HT1080 (cell line): ENCODE results near the gene PDLIM3. TPM values are rescaled to one million over a fixed set of nuclear protein-coding genes. Genes with fewer than 3 reads are reported as not detected.

ENCODE experiments used
- DNase-seq: peaks from one replicate; pipeline ENCODE4 v3.0.0-alpha.2; 2015; ENCODE audit warnings: low read depth
- total RNA-seq: library from RNA; depleted of rRNA; stranded (reverse); fragments of >200 nt; shearing (Covaris generic); gene quantifications from 2 replicates; pipeline ENCODE4 v1.2.3, GENCODE V29; 2014; rRNA removed

Gene PDLIM3
- total RNA-seq, 1 experiment from 2014 or later = 16.3 TPM

DNA sequence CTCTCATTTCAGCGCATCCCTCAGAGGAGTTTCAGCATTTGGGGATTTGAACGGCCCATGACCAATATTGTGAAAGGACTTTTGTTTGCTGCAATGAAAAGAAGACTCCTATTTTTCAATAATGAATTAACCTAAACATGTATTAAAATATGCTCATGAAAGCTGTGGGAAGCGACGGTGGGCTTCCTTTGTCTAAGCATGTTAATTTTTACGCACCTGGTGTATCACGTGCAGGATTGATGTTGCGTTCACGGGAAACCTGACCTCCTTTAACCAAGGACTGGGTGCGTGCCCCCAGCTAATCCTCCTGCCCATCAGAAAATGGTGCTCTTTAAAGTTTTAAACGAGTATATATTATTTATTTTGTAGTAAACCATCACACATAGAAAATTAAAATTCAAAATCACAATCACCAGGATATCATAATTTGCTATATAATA is 63.2 kb downstream of the PDLIM3 start:
- DNase-seq = no peak

DNA sequence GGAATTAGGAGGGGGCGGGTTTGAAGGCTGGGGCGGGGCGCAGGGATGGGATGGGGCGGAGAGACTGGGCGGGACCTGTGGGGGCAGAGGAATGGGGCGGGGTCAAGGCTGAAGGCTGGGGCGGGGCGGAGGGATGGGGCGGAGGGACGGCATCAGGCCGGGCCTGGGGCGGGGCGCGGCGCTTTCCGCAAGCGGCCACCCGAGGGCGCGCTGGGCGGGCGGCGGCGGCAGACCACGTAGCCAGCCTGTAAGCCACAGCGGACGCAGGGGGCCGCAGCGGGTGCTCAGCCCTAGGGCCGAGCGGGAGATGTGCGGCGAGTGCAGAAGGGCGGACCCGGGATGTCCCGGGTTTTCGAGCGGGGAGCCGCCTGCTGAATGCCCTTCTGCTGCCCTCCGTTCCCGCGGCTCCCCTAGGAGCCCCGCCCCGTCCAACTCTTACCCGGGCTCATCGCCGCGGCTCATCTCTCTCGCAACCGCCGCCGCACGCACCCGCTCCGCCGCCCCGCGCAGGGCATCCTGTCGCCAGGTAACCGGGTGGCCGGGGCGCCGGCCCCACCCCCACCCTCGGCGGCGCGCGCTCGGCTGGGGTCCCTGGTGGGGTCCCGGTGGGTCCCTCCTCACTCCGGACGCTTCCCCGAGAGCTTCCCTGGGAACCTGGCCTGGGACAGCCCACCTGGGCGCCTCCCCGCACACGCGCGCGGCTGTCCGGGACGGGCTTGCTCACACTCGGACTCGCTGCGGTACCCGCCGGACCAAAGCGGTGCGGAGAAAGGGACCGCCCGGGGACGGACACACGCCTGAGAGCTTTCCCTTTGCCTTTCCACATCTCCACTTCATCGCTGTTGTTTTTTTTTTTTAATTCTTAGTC is 63.8 kb downstream of the PDLIM3 start, which contains the start of gene CCDC110:
Gene CCDC110 (minus strand): TSS at position 499 of the 868 bp plus-strand sequence. CDS start 50 bp downstream, at position 449.
- DNase-seq = peak; percentile 80

DNA sequence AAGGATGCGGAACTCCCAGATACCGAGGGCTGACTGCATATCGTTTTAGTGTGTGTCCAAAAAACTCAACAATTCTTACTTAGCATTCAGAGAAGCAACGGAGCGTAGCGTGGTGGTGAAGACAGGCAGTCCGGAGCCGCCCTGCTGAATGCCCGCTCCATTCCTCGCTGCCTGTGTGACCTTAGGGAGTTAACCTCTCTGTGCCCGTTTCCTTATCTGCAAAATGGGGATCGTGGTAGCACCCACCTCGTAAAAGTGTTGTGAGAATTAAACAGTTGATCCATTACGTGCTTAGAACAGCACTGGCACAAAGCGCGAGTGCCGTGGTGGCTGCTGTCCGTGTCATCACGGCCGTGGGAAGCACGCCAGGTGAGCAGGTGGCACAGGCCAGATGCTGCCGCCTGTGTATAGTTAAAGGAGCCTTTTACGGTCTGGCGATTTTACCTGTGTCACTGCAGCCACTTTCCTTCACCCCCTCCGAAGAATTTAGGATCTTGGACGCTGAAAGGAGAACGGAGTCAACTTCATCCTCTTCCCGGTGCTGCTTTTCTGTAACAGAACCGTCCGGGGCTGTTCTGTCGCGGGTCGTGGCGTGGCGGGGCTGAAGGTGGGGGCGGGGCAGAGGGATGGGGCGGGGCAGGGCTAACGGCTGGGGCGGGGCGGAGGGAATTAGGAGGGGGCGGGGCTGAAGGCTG is 64.7 kb downstream of the PDLIM3 start:
- DNase-seq = peak; percentile 17

DNA sequence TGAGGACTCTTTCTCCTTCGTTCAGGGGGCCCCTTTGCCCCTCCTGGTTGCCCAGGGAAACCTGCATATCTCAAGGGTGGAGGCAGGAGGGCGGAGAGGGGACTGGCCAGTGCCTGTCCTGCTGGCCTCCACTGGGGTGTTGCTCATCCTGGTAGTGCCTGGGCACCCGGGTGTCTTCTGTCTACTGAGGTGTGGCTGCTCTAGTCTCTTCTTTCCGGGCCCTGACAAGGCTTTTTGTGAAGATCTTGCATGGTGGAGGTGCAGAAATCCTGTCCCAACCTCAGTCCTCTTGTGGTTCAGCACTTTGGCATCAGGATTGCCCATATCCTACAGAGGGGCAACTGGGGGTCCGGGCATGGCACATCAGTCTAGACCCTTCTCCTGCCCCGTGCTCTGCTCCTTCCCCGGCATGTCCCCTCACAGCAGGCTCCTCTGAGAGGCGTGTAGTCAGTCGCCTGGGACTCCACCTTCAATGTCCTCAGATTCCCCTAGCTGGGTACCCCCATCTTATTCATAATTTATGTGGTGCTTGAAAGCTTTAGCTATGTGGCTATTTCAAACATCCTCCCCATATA is 65.6 kb downstream of the PDLIM3 start:
- DNase-seq = no peak

DNA sequence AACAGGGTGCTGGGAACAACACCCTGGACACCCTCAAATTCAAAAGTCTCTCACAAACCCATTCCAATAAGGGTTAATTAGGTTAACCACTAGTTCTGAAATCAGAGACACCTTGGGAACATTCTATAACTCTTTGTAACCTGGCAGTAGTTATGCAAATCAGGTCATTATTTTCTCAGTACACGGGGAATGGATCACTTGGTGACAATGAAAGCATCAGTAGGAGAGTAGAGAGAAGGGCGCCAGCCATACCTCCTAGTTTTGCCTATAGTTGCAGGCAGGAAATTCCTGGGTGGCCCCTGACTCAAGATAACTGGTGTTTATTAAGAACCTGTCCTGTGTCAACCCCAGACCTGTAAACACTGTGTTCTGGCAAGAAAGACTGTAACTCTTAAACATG is 66.3 kb downstream of the PDLIM3 start:
- DNase-seq = no peak

DNA sequence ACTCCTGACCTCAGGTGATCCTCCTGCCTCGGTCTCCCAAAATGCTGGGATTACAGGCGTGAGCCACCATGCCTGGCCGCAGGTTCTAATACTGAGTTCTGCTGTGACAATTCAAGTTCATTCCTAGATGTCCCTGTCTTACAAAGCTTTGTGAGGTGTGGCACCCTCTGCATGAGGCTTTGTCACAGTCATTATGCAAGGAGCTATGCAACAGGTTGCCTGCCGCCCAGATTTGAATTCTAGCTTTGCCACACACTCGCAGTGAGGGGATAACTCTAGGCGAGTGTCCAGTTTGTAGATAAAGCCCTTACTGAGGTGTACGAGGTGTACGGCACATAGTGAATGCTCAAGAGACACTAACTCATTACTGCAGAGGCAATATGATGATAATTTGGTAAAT is 67.3 kb downstream of the PDLIM3 start:
- DNase-seq = no peak

DNA sequence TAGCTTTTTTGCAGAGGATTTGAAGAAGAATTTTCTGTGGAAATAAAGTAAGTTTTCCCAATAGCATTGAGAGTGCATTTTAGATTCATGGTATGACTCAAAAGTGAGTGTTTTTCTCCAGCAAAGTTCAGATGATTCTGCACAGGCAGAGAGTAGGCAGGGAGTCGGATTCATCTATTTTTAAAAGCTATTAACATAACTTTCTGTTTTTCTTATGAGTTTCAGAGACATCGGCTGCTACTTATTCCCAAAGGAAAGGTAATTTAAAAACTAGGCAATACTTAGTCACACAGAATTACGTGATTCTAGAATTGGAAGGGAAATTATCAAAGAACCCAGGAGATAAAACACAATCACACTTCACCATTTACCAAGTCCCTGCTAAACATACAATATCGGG is 68.2 kb downstream of the PDLIM3 start:
- no peak for DNase-seq

DNA sequence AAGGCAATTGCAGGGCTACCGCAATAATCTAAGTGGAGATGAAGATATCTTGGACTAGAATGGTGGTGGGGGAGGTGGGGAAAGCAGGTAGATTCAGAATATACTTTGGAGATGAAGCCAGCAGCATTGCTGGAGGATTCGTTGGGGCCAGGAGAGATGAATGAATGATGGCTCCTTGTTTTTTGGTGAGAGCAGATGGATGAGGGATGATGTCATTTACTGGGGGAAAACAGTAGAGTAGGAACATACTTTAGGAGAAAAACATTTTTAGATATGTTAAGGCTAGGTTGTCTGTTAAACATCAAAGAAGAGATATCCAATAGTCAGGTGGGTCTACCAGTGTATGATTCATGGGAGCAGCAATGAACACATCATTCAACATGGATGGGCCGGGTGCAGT is 69.6 kb downstream of the PDLIM3 start:
- no peak for DNase-seq

DNA sequence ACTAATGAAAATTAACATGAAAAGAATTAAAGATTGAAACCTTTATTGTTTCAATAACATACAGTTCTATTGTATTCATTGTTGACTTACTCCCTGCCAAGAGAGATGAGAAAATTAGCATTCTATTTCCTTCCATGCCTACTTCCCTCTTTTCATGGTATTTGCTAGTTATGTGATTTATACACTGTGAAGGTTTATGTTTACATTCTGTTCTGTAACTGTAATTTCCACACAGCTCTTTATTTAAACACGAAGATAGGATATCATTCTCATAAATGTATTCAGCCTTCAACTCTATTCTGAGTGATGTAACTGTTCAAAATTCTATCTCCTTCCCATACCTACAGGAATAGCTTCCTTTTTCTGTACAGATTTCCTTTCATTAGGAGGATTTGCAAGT is 70.4 kb downstream of the PDLIM3 start:
- DNase-seq = no peak

DNA sequence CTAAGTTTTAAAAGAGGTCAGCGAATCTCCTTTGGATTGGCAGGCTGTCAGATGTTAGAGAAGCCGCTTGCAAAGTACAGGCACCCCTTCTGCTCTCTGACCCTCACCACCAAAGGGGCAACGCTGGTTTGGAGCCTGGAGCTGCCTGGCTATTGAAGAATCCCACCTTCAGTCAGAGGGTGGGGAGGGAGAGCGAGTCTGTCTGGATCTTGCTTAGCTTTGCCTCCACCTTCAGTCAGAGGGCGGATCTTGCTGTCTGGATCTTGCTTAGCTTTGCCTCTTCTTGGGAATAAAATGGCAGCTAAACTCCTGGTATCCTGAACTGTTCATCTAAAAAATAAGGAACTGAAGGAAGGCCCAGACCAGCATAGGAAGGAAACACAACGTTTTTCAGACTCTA is 71.1 kb downstream of the PDLIM3 start:
- no peak for DNase-seq

DNA sequence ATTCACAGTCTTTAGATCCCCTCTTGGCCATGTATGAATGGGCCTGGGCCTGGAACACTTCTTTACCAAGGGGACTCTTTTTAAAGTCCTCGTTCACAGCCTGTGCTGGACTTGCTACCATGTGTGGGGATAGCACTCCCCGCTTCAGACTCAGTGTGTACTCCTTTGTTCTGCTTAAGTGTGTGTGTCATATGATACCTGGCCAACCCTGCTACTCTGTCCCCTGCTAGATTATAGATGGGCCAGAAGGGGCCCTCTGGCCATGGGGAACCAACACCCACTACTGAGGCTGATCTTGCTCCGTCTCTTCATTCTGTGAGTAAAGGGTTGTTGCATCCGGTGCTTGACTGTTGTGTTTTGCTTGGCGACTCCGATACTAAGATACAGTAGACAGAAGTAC is 71.8 kb downstream of the PDLIM3 start:
- no peak for DNase-seq

DNA sequence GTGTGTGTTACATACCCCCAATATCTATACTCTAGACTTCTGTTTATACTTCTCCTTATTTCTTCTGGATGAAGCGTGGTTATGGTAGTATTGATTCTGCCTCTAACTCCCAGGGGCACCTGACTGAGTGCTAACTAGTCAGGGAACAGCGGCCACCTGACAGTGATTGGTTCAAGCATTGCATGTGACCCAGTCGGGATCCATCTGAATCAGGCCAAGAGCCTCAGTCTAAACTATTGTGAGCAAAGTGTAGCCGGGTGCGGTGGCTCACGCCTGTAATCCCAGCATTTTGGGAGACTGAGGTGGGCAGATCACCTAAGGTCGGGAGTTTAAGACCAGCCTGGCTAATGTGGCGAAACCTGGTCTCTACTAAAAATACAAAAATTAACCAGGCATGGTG is 73.7 kb downstream of the PDLIM3 start:
- no peak for DNase-seq

DNA sequence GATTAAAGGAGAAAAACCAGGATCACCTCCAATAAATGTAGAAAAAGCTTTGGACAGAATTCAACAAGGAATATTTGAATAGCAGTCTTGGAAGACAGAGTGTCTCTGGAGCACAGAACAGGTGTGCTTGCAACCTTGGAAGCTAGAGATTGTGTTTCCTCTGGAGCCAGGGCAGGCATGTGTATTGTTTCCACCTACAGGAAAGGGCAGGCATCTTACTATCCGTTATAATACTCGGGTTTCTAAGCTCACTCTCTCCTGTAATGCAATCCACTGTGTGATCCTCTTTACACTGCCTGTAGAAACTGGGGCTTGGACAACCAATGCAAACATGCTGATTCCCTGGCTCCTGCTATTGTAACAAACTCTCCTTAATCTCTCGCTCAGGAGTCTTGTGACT is 78.2 kb downstream of the PDLIM3 start:
- peak; percentile 28 for DNase-seq

DNA sequence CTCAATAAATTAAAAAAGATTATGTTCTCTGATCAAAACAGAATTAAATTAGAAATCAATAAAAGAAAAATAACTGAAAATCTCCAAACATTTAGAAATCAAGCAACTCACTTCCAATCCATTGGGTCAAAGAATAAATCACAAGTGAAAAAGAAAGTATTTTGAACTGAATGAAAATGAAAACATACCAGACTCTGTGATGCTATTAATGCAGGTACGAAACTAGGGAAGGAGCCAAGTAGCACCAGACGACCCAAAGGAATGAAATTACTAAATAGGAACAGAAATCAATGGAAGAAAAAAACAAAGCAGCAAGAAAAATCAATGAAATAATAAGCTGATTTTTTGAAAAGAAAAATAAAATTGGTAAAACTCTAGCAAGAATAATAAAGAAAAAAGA is 79.2 kb downstream of the PDLIM3 start:
- no peak for DNase-seq

Other genes with a start within 250 kb of the PDLIM3 start
- gene LRP2BP, start 139.6 kb downstream of the PDLIM3 start, total RNA-seq = 0.08 and 0.13 TPM in 2 replicates
- gene ANKRD37, start 138.7 kb downstream of the PDLIM3 start, total RNA-seq = 13.4 and 20.6 TPM in 2 replicates
- gene UFSP2, start 109.5 kb downstream of the PDLIM3 start, total RNA-seq = 20.3 and 23.1 TPM in 2 replicates
- gene CCDC110, start 63.8 kb downstream of the PDLIM3 start, total RNA-seq = 0.37 TPM in 1 of 2 replicates, not detected in the other